NCI-H187 treated with DMSO at 0.1 percent for 48 hours (cell line): ENCODE results near the gene TCEAL3.
A peak's percentile ranks its signal among the peaks of the same experiment; 100 is the strongest.
"Not testable (repeated sequence)": the region's sequence is repeated elsewhere in the genome, so short reads cannot be mapped to it uniquely, and the experiment has no call there.

Experiments used
- DNase-seq: peaks from one replicate; lab custom pipeline; 2025; lab: John Stamatoyannopoulos, UW

The TCEAL3 gene

DNA sequence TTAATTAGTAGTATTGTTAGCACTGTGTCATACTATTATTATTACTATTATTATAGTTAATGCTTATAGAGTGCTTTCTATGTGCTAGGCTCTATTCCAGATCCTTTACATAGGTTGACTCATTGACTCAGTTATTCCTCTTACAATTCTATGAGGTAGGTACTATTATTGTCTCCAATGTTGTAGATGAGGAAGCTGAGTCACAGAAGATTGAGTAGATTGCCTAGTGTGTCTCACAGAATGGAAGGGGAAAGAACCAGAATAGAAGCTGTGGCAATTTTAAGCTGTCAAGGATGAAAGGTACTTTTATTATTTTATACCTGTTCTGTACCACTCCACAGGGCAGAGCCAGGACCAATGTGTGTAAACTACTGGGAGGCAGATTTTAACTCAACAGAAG lies 19.1 kb downstream of the TCEAL3 start:
- no peak for DNase-seq

DNA sequence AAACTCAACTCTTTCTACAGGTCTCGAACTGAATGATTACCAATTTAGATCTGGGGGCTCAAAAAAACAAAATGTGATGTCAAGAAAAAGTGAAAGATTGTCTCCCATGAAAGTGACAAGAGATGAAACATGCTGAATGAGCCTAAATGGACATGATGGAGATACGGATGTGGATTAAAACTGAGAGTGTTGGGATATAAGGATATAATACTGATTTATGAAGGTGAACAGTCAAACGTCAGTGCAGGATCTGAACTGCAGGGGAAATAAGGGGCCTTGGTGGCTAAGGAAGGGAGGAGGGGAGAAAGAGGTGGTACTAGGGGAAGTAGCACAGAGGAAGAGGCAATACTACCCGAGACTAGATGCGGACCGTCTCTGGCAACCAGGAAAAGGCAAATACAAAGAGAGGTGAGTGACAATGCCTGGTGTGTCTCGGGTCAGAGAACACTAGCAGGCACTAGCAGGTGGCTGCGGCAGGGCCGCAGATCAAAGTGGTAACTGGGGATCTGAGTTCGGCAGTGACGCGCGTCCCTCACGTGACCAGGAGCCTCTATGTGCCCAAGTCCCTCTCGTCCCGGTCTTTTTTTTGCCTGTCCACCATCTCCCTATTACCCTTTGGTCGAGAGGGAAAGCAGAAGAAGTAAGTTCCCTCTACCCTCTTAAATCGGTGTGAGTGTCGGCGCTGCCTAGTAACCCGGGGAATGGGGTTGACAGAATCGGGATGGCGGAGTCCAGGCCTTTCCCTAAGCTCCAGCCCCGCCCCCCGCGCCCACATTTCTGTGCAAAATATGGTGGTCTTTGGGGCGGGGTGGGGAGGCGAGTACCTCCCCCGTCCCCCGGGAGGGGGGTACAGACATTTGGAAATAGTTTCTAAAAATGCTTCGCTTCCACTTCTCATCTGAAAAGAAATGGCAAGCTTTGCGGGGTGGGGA lies 20.9 kb downstream of the TCEAL3 start, which contains the start of gene TCEAL1:
Gene TCEAL1 (plus strand): TSS at position 590 of the 932 bp plus-strand sequence. CDS start 942 bp downstream, outside the sequence.
- peak; percentile 7 for DNase-seq

DNA sequence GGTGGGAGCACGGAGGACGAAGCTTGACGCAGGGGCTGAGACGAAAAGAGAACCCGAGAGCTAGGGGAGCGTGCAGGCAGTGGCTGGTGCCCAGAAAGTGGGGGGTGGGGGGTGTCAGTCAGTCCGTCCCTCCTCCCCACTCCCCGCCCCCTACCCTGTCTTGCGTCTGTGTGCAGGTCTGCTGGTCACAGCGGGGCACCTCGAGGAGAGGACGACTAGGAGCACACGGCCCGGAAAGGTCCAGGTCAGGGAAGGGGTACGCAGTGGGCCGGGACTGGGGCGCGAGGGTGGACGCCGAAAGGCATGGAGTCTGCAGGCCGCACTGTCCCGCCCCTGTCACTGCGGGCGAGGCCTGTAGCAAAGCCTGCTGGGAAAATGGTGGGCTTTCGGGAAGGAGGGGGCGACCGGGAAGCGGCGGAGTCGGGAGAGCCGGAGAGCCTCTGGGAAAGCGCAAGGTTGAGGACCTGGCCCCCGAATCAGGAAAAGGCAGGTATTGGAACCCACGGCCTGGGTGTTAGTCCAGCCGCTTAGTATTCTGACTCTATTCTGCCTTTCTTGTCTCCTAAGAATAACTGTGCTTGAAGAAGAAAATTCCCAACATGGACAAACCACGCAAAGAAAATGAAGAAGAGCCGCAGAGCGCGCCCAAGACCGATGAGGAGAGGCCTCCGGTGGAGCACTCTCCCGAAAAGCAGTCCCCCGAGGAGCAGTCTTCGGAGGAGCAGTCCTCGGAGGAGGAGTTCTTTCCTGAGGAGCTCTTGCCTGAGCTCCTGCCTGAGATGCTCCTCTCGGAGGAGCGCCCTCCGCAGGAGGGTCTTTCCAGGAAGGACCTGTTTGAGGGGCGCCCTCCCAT lies 21.8 kb downstream of the TCEAL3 start:
- no peak for DNase-seq

DNA sequence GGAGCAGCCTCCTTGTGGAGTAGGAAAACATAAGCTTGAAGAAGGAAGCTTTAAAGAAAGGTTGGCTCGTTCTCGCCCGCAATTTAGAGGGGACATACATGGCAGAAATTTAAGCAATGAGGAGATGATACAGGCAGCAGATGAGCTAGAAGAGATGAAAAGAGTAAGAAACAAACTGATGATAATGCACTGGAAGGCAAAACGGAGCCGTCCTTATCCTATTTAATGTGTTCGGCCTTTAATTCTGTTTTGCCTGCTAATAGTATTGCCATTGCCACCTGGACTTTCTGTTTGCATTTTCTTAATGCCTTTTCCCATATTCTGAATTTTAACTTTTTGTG lies 22.4 kb downstream of the TCEAL3 start:
- no peak for DNase-seq

DNA sequence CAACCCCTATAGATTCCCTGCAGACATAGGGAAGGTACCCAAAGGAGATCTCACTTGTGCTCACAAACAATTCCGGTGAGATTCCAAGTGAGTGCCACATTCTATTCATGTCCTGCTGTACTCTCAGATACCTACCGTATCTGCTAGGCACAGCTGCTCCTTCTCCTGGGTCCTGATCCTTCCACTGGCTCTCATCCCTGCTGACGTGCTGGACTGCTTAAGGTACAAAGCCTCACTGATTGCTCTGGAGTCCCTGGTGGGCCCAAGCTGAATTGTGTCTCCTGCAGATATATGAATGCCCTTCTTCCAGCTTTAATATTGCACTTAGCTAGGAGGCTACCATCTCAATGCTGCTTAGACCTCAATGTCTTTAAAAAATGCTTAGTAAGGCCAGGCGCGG lies 23.4 kb downstream of the TCEAL3 start:
- no peak for DNase-seq

DNA sequence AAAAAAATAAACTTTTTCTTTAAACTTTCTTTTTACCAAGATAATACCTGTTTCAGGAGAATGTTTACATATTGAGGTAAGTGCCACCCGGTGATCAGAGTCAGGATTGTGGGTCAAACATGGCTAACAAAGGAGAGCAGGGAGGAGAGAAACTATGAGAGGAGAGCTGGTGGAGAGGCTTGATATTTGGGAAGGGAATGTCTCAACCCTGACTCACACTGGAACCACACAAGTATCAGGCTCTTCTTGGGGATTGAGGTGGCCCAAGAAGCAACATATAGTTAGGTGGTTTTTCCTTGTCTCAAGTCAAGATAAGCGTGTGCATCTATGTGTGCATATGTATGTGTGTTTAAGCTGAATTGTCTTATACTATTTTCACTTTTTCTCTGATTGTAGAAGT lies 27.7 kb downstream of the TCEAL3 start:
- DNase-seq = no peak

DNA sequence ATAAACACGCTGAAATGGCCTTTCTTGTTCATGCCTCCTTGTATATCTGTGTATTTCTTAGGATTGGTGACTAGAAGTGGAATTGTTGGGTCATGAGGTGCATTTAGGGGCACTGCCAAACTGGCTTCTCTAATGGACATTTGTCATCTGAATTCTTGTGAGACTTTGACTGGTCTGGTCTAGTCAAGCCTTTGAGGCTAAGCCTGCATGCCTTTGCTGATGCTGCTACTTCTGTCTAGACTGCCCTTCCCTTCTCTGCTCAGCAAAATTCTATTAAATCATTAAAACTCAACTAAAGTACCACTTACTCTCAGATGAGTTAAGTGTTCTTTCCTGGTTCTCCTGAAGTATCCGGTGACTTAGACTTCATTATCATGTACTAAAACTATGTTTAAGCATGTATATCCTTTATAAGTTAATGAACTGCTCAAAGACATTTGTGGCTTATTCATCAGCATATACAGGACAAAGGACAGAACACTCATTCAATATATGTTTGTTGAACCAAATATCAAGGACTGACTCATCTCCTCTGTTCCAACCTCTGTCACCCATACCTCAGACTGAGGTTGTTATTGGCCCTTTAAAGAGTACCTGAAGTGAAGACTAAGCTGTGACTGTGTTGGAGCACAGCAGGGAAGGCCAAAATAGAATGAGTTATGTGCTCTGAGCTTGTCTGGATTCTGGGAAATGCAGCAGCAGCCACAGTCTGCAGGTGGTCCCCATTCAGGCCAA lies 30.0 kb downstream of the TCEAL3 start:
- no peak for DNase-seq

DNA sequence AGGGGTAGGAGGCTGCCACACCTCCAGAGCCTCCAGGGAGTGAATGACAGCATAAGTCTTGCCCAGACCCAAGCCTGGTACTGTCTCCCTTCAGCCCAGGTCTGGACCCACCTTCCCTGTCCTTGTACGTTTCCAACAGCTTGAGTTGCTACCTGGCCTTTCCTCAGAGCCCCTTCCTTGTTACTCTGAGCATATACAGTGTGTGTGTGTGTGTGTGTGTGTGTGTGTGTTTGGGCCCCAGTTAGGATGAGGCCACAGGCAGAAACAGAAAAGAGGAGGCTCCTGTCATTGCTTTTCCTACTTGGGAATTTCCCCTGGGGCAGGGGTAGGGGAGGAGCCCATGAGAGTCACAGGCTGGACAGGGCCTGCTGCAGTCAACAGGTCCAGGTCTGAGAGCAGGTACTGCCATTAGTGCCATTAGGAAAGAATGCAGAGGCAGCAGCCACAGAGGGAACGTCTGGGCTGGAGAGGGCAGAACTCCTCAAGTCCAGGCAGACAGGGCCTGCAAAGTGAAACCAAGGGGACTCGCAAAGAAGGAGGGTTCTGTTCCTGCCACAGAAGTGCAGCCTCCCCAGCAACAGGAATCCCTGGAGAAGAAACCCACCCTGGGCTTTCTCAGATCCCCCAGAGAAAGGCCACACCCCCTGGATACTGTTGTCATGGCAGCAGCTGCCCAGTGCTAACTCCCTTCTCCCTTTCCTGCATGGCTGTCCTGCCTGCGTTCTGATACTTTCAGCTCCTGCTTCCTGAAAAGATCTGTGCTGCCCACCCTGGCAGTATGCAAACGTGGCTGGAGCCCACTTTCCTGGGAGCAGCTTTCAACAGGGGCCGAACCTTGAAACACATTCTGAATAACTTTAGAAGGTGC lies 30.9 kb downstream of the TCEAL3 start:
- not testable (repeated sequence) for DNase-seq

DNA sequence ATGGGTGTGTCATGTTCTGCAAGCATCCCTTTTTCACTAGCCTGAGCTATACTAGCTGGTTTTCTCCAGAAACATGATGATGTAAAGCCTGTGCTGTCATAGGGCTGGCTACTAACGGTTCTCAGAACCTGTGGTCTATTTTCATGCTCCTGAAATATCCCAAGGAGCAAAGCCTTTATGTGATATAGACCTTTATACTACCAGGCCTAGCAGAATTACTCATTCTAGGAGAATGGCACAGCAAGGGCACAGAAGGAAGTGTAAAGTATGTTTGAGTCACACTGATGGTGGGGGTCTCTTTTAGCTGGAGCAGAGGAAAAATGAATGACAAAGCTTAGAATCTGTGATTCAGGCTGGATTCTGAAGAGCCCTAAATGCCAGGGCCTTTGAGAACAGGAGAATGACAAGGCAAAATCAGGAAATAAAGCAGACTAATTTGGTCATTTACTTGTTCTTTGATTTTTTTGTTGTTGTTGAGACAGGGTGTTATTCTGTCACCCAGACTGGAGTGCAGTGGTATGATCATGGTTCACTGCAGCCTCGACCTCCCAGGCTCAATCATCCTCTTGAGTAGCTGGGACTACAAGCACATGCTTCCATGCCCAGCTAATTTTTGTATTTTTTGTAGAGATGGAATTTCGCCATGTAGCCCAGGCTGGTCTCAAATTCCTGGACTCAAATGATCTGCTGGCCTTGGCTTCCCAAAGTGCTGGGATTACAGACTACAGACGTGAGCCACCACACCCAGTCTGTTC lies 32.8 kb downstream of the TCEAL3 start:
- no peak for DNase-seq

DNA sequence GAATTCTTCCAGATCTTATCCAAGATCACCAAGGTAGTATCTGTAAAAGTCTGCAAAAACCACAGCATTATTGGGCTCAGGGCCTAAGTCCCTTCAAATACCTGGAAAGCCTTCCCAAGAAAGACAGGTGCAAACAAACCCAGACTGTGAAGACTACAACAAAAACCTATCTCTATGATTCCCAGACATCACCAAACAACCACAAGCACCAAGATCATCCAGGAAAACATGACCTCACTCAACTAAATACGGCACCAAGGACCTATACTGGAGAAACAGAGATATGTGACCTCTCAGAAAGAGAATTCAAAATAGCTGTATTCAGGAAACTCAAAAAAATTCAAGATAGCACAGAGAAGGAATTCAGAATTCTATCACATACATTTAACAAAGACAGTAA lies 36.4 kb downstream of the TCEAL3 start:
- no peak for DNase-seq

DNA sequence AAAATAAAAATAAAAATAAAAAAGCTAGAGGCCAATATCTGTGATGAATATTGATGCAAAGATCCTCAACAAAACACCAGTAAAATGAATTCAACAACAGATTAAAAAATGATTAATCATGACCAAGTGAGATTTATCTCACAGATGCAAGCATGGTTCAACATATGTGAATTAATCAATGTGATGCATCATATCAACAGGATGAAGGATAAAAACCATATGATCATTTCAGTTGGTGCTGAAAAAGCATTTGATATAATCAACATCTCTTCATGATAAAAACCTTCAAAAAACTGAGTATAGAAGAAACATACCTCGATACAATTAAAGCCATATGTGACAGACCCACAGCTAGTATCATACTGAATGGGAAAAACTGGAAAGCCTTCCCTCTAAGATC lies 39.9 kb downstream of the TCEAL3 start:
- no peak for DNase-seq

DNA sequence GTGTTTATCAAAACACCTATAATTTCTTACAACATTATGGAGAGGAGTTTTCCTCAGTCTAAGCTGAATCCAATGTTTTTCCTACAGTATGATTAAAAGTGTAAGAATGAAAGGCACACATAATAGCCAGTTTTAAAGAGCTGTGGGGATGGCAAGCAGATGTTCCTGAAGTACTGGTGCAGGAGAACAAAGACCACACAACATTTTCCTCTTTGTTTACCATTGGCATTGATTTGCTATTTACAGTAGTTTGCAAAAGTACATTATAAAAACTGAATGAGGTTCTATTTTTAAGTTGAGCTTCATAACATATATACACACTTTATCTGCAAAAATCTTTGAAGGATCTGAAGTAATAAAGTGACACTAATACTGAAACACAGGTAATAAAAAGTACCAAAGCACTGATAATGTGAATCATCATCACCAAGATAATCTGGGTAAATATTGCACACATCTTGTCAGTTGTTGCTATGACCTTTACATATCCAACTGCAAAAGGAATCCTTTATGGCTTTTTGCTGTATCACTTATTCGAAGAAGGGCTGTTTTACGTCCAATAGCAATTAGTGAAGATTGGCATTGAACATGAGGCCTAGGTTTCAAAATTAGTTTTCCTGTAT lies 43.5 kb downstream of the TCEAL3 start:
- DNase-seq = no peak

DNA sequence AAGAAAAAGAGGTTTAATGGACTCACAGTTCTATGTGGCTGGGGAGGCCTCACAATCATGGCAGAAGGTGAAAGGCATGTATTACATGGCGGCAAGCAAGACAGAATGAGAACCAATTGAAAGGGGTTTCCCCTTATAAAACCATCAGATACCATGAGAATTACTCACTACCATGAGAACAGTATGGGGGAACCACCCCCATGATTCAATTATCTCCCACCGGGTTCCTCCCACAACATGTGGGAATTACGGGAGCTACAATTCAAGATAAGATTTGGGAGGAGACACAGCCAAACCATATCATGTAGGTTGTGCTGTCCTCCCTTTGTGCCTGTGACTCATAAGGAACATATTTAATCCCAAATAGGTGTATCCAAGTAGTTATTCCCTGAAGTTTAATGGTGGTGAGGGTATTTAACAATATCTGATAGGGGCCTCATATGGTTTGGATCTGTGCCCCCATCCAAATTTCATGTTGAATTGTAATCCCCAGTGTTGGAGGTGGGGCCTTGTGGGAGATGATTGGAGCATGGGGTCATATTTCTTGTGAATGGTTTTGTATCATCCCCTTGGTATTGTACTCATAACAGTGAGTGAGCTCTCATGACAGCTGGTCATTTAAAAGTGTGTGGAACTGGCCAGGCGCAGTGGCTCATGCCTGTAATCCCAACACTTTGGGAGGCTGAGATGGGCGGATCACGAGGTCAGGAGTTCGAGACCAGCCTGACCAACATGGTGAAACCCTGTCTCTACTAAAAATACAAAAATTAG lies 47.7 kb downstream of the TCEAL3 start:
- DNase-seq = not testable (repeated sequence)

DNA sequence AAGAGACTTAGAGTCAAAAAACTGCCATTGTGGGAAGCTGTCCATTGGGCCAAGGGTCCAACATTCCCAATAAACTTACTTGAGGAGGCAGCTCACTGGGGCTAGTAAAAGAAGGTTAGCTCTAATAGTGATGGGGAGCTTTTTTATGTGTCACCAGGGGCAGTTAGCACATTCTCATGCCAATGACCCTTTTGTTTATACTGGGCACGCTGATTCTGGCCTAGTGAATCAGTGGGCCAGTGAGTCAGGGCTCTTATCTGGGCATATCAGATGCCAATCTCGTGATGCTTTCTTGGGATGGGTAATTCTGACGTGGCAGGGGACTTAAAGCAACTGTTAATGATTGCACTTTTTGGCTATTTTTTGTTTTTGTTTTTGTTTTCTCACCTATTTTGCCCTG lies 48.9 kb downstream of the TCEAL3 start:
- DNase-seq = no peak

DNA sequence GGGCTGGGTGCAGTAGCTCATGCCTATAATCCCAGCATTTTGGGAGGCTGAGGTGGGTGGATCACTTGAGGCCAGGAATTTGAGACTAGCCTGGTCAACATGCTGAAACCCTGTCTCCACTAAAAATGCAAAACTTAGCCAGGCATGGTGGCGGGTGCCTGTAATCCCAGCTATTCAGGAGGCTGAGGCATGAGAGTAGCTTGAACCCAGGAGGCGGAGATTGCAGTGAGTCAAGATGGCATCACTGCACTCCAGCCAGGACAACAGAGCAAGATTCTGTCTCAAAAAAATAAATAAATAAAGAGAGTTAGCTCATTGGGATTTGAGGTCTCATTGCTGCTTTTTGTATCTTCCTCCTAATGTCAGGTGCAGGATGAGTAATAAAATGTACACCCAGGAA lies 49.3 kb downstream of the TCEAL3 start:
- DNase-seq = not testable (repeated sequence)

DNA sequence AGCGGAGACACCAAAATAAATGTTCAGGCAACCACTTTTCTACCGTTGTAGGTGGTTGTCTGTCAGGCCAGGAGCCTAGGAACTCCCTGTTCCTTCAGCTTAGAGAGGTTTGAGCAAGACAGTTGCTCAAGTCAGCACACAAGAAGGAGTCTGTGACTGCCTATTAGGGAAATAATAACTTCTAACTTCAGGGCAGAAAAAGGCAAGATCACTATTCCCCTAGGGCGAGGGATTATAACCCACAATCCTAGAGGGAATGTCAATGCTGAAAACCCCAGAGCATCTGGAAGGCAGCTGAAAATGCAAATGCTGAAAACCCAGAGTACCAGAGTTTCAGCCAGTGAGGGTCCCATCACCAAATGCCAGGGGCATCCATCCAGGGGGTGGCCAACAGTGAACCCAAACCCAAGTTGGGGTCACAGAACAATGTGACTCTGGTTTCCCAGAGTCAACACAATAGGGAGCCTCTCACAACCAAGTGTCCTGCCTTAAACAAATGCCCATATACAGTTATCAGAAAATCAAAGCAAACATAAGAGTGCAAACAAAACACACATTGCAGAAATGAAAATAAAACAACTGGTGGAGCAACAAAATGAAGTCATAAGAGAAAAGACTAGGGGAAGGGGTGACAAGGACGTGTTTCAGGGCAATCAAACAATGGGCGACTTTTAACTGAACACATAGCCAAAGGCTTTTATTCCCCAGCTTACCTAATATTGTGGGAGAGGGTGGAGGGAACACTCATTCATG lies 51.1 kb downstream of the TCEAL3 start:
- DNase-seq = no peak

DNA sequence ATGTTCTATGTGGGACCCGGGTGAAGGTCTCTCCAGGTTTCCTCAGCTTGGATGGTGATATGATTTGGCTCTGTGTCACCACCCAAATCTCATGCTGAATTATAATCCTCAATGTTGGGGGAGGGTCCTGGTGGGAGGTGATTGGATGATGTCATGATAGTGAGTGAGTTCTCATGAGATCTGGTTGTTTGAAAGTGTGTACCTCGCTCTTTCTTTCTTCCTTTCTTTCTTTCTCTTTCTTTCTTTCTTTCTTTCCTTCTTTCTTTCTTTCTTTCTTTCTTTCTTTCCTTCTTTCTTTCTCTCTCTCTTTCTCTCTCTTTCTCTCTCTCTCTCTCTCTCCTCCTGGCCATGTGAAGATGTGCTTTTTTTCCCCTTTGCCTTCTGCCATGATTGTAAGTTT lies 51.7 kb downstream of the TCEAL3 start:
- DNase-seq = not testable (repeated sequence)
